ENCODE measurements around the gene TMEM132D.

Gene TMEM132D

GRCh38 chr12:129434790-129435189, 469.0 kb downstream of the TMEM132D start:
- DNase-seq (ENCODE audit: low read depth), result no peak

- no peak for DNase-seq (ENCODE audit: low read depth)
Observed at GRCh38 chr12:129428240-129428936, 475.4 kb downstream of the TMEM132D start.

GRCh38 chr12:129423041-129423580, 480.7 kb downstream of the TMEM132D start:
- no peak for DNase-seq (ENCODE audit: low read depth)

- no peak for DNase-seq (ENCODE audit: low read depth)
Observed at GRCh38 chr12:129413295-129413694, 490.5 kb downstream of the TMEM132D start.

- DNase-seq (ENCODE audit: low read depth), result no peak
Observed at GRCh38 chr12:129409281-129409680, 494.5 kb downstream of the TMEM132D start.

- DNase-seq (ENCODE audit: low read depth), result no peak
Observed at GRCh38 chr12:129404556-129404955, 499.3 kb downstream of the TMEM132D start.

GRCh38 chr12:129401572-129401971, 502.3 kb downstream of the TMEM132D start:
- DNase-seq (ENCODE audit: low read depth), result no peak

GRCh38 chr12:129394177-129394825, 509.5 kb downstream of the TMEM132D start:
- DNase-seq (ENCODE audit: low read depth), result no peak

- DNase-seq (ENCODE audit: low read depth), result no peak
Observed at GRCh38 chr12:129393357-129393937, 510.4 kb downstream of the TMEM132D start.

- no peak for DNase-seq (ENCODE audit: low read depth)
Observed at GRCh38 chr12:129385637-129385990, 518.2 kb downstream of the TMEM132D start.

- no peak for DNase-seq (ENCODE audit: low read depth)
Observed at GRCh38 chr12:129383956-129384355, 519.9 kb downstream of the TMEM132D start.

- no peak for DNase-seq (ENCODE audit: low read depth)
Observed at GRCh38 chr12:129381715-129382114, 522.1 kb downstream of the TMEM132D start.

- no peak for DNase-seq (ENCODE audit: low read depth)
Observed at GRCh38 chr12:129379076-129379804, 524.6 kb downstream of the TMEM132D start.

GRCh38 chr12:129378496-129378895, 525.3 kb downstream of the TMEM132D start:
- no peak for DNase-seq (ENCODE audit: low read depth)

- DNase-seq (ENCODE audit: low read depth), result no peak
Observed at GRCh38 chr12:129373746-129374145, 530.1 kb downstream of the TMEM132D start.

GRCh38 chr12:129372876-129373275, 530.9 kb downstream of the TMEM132D start:
- no peak for DNase-seq (ENCODE audit: low read depth)

- no peak for DNase-seq (ENCODE audit: low read depth)
Observed at GRCh38 chr12:129372348-129372747, 531.5 kb downstream of the TMEM132D start.

GRCh38 chr12:129371268-129371667, 532.6 kb downstream of the TMEM132D start:
- DNase-seq (ENCODE audit: low read depth), result no peak

GRCh38 chr12:129366656-129367055, 537.2 kb downstream of the TMEM132D start:
- DNase-seq (ENCODE audit: low read depth), result no peak

- no peak for DNase-seq (ENCODE audit: low read depth)
Observed at GRCh38 chr12:129363041-129363440, 540.8 kb downstream of the TMEM132D start.

GRCh38 chr12:129357233-129357632, 546.6 kb downstream of the TMEM132D start:
- no peak for DNase-seq (ENCODE audit: low read depth)

- DNase-seq (ENCODE audit: low read depth), result no peak
Observed at GRCh38 chr12:129351481-129351880, 552.3 kb downstream of the TMEM132D start.

GRCh38 chr12:129339336-129339735, 564.5 kb downstream of the TMEM132D start:
- DNase-seq (ENCODE audit: low read depth), result no peak

Measured in iris pigment epithelial cell (primary cell).